ENCODE data around the gene TARS3. TPM values are rescaled to one million over a fixed set of nuclear protein-coding genes. Genes with fewer than 3 reads are reported as not detected.
"Not testable (repeated sequence)": the region's sequence is repeated elsewhere in the genome, so short reads cannot be mapped to it uniquely, and the experiment has no call there.

The TARS3 gene
- total RNA-seq, 1 donor from 2014 or later: 17.1 TPM

GRCh38 chr15:101765772-101766456 is 41.6 kb upstream of the TARS3 start:
- Mint-ChIP-seq H3K36me3 (no peaks in the 10 kb centered on the region), H3K9me3 (no peaks in the 10 kb centered on the region)

GRCh38 chr15:101765340-101765671 is 41.0 kb upstream of the TARS3 start:
- not testable (repeated sequence) for H3K27ac Mint-ChIP-seq; H3K9me3 Mint-ChIP-seq; H3K4me1 Mint-ChIP-seq (ENCODE audit: unreplicated experiment); H3K27me3 Mint-ChIP-seq; H3K4me3 Mint-ChIP-seq; H3K36me3 Mint-ChIP-seq; DNase-seq (ENCODE audit: extremely low spot score, unreplicated experiment)

More at GRCh38 chr15:101765772-101766456, 41.6 kb upstream of the TARS3 start:
- Mint-ChIP-seq H3K27ac (no peak overlapping the region), H3K27me3 (no peaks in the 10 kb centered on the region), H3K4me3 (no peak overlapping the region), H3K4me1 (ENCODE audit: unreplicated experiment) (no peaks in the 10 kb centered on the region)
- no peak for TF ChIP-seq CTCF (conservative IDR thresholded peaks at IDR 0.05)
- no peak for DNase-seq (ENCODE audit: extremely low spot score, unreplicated experiment)

GRCh38 chr15:101764669-101765339 is 40.5 kb upstream of the TARS3 start:
- not testable (repeated sequence) for H3K27me3 Mint-ChIP-seq; H3K9me3 Mint-ChIP-seq; H3K36me3 Mint-ChIP-seq; H3K4me3 Mint-ChIP-seq; DNase-seq (ENCODE audit: extremely low spot score, unreplicated experiment); H3K4me1 Mint-ChIP-seq (ENCODE audit: unreplicated experiment); H3K27ac Mint-ChIP-seq

GRCh38 chr15:101746716-101747082 is 22.4 kb upstream of the TARS3 start:
- not testable (repeated sequence) for H3K36me3 Mint-ChIP-seq, H3K4me3 Mint-ChIP-seq

GRCh38 chr15:101734837-101735236 is 10.6 kb upstream of the TARS3 start:
- H3K4me1 Mint-ChIP-seq (ENCODE audit: unreplicated experiment); H3K9me3 Mint-ChIP-seq; H3K27me3 Mint-ChIP-seq; H3K4me3 Mint-ChIP-seq; DNase-seq (ENCODE audit: extremely low spot score, unreplicated experiment); H3K27ac Mint-ChIP-seq; H3K36me3 Mint-ChIP-seq: not testable (repeated sequence)

More at GRCh38 chr15:101746716-101747082, 22.4 kb upstream of the TARS3 start:
- H3K4me1 Mint-ChIP-seq (ENCODE audit: unreplicated experiment); DNase-seq (ENCODE audit: extremely low spot score, unreplicated experiment); H3K9me3 Mint-ChIP-seq; H3K27me3 Mint-ChIP-seq; H3K27ac Mint-ChIP-seq: not testable (repeated sequence)

- H3K4me3 Mint-ChIP-seq: no peak overlapping the region
- H3K27ac Mint-ChIP-seq: no peak overlapping the region
- H3K4me1 Mint-ChIP-seq (ENCODE audit: unreplicated experiment): no peaks in the 10 kb centered on the region
- no peaks in the 10 kb centered on the region for H3K9me3 Mint-ChIP-seq
- no peaks in the 10 kb centered on the region for H3K36me3 Mint-ChIP-seq
- DNase-seq (ENCODE audit: extremely low spot score, unreplicated experiment): no peak
- no peak for TF ChIP-seq CTCF (conservative IDR thresholded peaks at IDR 0.05)
- peaks cover 3% of the 10 kb centered on the region for H3K27me3 Mint-ChIP-seq
These were observed 9.3 kb upstream of the TARS3 start for GRCh38 chr15:101733545-101733944.

- Mint-ChIP-seq H3K4me3 (no peak overlapping the region), H3K27ac (no peak overlapping the region), H3K36me3 (no peaks in the 10 kb centered on the region), H3K9me3 (no peaks in the 10 kb centered on the region), H3K4me1 (ENCODE audit: unreplicated experiment) (no peaks in the 10 kb centered on the region), H3K27me3 (peaks cover 3% of the 10 kb centered on the region)
- no peak for TF ChIP-seq CTCF (conservative IDR thresholded peaks at IDR 0.05)
- DNase-seq (ENCODE audit: extremely low spot score, unreplicated experiment): no peak
These were observed 8.5 kb upstream of the TARS3 start for GRCh38 chr15:101732772-101733171.

All from type B pancreatic cell (in vitro differentiated cells).